HG03135 (cell line): Measurements from ENCODE around the gene MAP1B.

Experiments used
- ATAC-seq: cut with Tn5 transposase; IDR thresholded peaks from one replicate; pipeline ENCODE4 v1.9.1; 2021; ENCODE audit warnings: mild to moderate bottlenecking, moderate library complexity; ENCODE audit not compliant: unreplicated experiment

MAP1B gene

GRCh38 chr5:72187388-72188075 lies 80.3 kb downstream of the MAP1B start:
- ATAC-seq = no peak

GRCh38 chr5:72188166-72188565 lies 80.9 kb downstream of the MAP1B start:
- no peak for ATAC-seq

GRCh38 chr5:72189146-72189545 lies 81.9 kb downstream of the MAP1B start:
- ATAC-seq = no peak

GRCh38 chr5:72191404-72191803 lies 84.1 kb downstream of the MAP1B start:
- no peak for ATAC-seq

GRCh38 chr5:72194846-72195245 lies 87.6 kb downstream of the MAP1B start:
- peak; percentile 91 for ATAC-seq

- ATAC-seq = no peak
Observed at GRCh38 chr5:72195581-72195980, 88.3 kb downstream of the MAP1B start.

- no peak for ATAC-seq
Observed at GRCh38 chr5:72197393-72197792, 90.1 kb downstream of the MAP1B start.

GRCh38 chr5:72199681-72200080 lies 92.4 kb downstream of the MAP1B start:
- no peak for ATAC-seq

- ATAC-seq = no peak
Observed at GRCh38 chr5:72202331-72202825, 95.1 kb downstream of the MAP1B start.

GRCh38 chr5:72203251-72203845 lies 96.1 kb downstream of the MAP1B start:
- ATAC-seq = no peak

GRCh38 chr5:72204946-72205345 lies 97.7 kb downstream of the MAP1B start:
- no peak for ATAC-seq

- no peak for ATAC-seq
Observed at GRCh38 chr5:72205431-72206009, 98.2 kb downstream of the MAP1B start.

GRCh38 chr5:72206160-72206559 lies 98.9 kb downstream of the MAP1B start:
- ATAC-seq = no peak

- ATAC-seq = no peak
Observed at GRCh38 chr5:72206994-72207393, 99.7 kb downstream of the MAP1B start.

- no peak for ATAC-seq
Observed at GRCh38 chr5:72208324-72208926, 101.2 kb downstream of the MAP1B start.

- no peak for ATAC-seq
Observed at GRCh38 chr5:72209147-72210115, 102.2 kb downstream of the MAP1B start.

GRCh38 chr5:72210888-72211678 lies 103.8 kb downstream of the MAP1B start:
- ATAC-seq = no peak

- no peak for ATAC-seq
Observed at GRCh38 chr5:72212171-72212570, 104.9 kb downstream of the MAP1B start.

GRCh38 chr5:72213482-72213881 lies 106.2 kb downstream of the MAP1B start:
- no peak for ATAC-seq

GRCh38 chr5:72214168-72214567 lies 106.9 kb downstream of the MAP1B start:
- no peak for ATAC-seq
